HG02798 (cell line): ENCODE data around the gene NRG3.

Experiments
- ATAC-seq: cut with Tn5 transposase; IDR thresholded peaks from one replicate; pipeline ENCODE4 v1.9.1; 2021; ENCODE audit warnings: mild to moderate bottlenecking; ENCODE audit not compliant: unreplicated experiment, poor library complexity

Gene NRG3

GRCh38 chr10:82529062-82529461 lies 654.1 kb downstream of the NRG3 start:
- no peak for ATAC-seq

- ATAC-seq, result no peak
Observed at GRCh38 chr10:82535457-82535856, 660.5 kb downstream of the NRG3 start.

GRCh38 chr10:82536668-82537067 lies 661.7 kb downstream of the NRG3 start:
- no peak for ATAC-seq

- ATAC-seq, result no peak
Observed at GRCh38 chr10:82538272-82538671, 663.3 kb downstream of the NRG3 start.

- ATAC-seq, result no peak
Observed at GRCh38 chr10:82543631-82544030, 668.6 kb downstream of the NRG3 start.

- no peak for ATAC-seq
Observed at GRCh38 chr10:82544377-82544776, 669.4 kb downstream of the NRG3 start.

GRCh38 chr10:82551506-82551905 lies 676.5 kb downstream of the NRG3 start:
- ATAC-seq, result no peak

- ATAC-seq, result no peak
Observed at GRCh38 chr10:82552267-82552666, 677.3 kb downstream of the NRG3 start.

GRCh38 chr10:82554381-82554780 lies 679.4 kb downstream of the NRG3 start:
- ATAC-seq, result no peak

- no peak for ATAC-seq
Observed at GRCh38 chr10:82558014-82558607, 683.1 kb downstream of the NRG3 start.

- no peak for ATAC-seq
Observed at GRCh38 chr10:82564353-82565196, 689.6 kb downstream of the NRG3 start.

- no peak for ATAC-seq
Observed at GRCh38 chr10:82565197-82565575, 690.2 kb downstream of the NRG3 start.

GRCh38 chr10:82572744-82573143 lies 697.8 kb downstream of the NRG3 start:
- ATAC-seq, result no peak

GRCh38 chr10:82574081-82574480 lies 699.1 kb downstream of the NRG3 start:
- ATAC-seq, result no peak

GRCh38 chr10:82575318-82575717 lies 700.3 kb downstream of the NRG3 start:
- ATAC-seq, result no peak

GRCh38 chr10:82576093-82576492 lies 701.1 kb downstream of the NRG3 start:
- ATAC-seq, result no peak

- no peak for ATAC-seq
Observed at GRCh38 chr10:82581940-82582339, 706.9 kb downstream of the NRG3 start.

GRCh38 chr10:82591421-82591820 lies 716.4 kb downstream of the NRG3 start:
- no peak for ATAC-seq

GRCh38 chr10:82597840-82598239 lies 722.8 kb downstream of the NRG3 start:
- ATAC-seq, result no peak

- ATAC-seq, result no peak
Observed at GRCh38 chr10:82609845-82610244, 734.9 kb downstream of the NRG3 start.

- no peak for ATAC-seq
Observed at GRCh38 chr10:82618007-82618406, 743.0 kb downstream of the NRG3 start.

- ATAC-seq, result no peak
Observed at GRCh38 chr10:82621680-82622079, 746.7 kb downstream of the NRG3 start.
